Measurements from ENCODE around the gene HSPBP1.

Gene HSPBP1

GRCh38 chr19:55254625-55254977 is 25.3 kb downstream of the HSPBP1 start:
- peak; percentile 38 for DNase-seq (ENCODE audit: low spot score)

GRCh38 chr19:55253842-55254624 is 25.9 kb downstream of the HSPBP1 start:
- DNase-seq (ENCODE audit: low spot score) = peak; percentile 96

DNA sequence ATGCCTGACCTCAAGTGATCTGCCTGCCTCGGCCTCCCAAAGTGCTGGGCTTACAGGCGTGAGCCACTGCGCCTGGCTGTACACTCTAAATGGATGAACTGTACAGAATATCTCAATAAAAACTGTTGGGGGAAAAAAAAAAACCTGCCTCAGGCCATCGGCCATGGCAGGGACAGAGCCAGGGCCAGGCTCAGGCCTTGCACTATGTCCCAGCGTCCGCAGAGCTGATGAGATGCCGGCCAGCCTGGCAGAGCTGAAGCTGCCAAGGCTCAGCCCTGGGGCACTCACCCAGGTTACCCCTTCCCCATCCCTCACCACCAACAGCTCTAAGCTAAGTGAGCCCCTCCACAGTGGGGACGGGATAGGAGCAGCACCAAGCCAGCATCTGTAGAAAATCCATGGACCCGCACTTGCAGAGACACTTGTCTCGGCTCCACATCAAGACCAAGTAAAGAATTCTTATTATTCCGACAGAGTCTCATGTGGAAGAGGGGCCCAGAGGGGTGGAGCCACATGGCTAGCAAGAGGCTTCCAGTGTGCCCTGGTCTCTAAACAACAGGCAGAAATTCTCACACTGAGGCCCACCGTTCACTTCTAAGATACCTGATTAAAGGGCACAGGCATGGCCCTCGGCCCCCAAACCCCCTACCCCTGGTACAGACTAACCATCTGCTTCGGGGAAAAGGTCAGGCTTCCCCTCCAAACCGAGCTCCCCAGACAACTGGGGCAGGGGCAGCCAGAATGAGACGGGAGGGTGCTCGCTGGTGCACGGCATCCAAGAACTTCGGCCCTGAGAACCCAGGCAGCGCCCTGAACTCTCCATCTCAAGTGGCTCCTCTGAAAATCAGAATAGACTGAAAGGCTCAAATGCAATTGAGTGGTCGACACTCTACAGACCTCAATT is 26.9 kb downstream of the HSPBP1 start:
- no peak for DNase-seq (ENCODE audit: low spot score)

DNA sequence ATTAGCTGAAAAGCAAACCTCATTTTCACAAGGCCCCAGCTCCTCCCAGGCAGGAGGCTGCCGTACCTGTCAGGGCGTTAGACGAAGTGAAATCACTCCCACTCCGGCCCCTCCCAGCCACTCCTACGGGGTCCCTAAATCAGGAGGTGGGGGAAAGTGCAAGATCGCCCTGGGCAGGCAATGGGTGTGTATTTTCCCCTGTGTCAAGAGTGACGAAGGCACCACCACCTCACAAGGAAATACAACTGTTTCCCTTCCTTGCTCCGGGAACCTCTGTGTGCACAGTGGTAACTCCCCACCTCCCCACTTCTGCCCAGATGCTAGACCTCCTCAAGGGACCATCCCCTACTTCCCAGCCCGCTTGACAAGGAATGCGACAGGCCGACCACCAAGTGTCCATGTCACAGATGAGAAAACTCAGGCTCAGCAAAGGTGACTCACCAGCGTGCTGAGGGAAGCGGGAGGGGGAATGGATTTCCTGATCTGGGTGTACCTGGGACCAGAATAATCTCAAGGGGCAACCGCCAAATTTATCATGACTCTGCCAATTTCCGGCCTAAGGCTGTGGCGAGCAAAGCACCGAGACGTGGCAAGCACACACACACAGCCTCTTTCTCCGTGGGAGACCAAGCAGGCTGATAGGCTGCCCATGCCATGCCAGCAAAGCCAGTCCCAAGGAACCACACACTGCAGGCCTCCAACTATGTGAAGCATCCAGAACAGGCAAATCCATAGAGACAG is 28.4 kb downstream of the HSPBP1 start:
- no peak for DNase-seq (ENCODE audit: low spot score)

GRCh38 chr19:55250262-55251036 is 29.5 kb downstream of the HSPBP1 start:
- DNase-seq (ENCODE audit: low spot score) = no peak

DNA sequence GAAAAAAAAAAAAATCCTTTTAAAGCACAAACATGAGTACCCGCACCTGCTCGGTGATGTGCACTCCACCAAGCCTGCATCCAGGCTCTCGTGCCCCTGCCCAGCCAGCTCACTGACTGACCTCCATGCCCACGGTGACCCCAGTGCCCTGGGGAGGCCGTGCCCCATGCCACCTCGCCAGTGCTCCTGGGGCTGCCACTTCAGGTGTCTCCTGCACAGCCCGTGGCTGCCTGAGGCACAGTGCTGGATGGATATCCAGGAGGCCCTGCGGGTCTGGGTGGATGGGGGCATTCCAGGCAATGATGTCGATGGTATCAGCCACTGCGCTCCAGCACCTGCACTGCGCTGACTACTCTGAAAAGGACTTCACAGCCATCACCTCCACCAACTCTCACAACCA is 30.1 kb downstream of the HSPBP1 start:
- no peak for DNase-seq (ENCODE audit: low spot score)

GRCh38 chr19:55248704-55249103 is 31.2 kb downstream of the HSPBP1 start:
- DNase-seq (ENCODE audit: low spot score) = no peak

DNA sequence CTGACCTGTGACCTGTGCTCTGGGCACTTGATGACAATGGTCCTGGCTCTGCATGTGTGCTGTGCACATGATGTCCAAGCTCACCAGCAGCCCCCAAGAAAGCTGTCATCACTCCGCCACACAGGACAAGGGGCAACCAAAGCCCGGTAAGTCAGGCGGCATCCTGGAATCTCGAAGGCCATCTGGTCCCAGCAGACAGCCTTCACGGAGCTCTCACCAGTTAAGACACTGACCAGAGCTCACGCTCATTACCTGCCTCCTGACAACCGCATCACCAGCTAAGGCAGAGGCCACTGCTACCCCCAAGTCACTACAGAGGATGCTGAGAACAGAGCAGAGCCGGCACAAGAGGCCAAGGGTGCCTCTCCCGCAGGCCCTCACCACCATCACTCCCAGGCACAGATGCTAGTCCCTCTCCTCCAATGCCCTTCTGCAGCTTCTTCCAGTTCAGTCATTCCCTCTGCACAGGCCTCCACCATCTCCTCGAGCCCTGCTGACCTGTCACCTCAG is 31.7 kb downstream of the HSPBP1 start:
- no peak for DNase-seq (ENCODE audit: low spot score)

DNA sequence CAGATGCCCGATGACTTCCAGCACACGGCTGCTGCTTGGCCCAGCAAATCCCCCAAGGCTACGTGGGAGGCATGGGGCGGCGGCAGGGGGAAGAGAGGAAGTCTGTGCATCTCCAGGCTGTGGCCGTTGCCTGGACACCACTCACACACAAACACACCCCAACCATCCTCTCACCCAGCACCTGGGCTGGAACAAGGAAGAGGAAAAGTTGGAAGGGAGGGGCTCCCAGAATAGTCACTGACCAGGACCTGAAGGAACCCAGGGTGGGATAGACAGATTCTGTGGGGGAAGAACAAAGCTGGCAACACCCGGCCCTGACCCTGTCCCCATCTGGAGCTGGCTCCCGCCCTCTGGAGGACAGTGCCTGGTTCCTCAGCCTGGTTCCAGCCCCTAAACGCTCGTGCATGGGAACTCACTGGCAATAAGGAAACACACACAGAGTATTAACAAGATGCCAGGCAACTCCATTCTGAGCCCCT is 32.2 kb downstream of the HSPBP1 start:
- no peak for DNase-seq (ENCODE audit: low spot score)

- no peak for DNase-seq (ENCODE audit: low spot score)
Observed at GRCh38 chr19:55246462-55247451, 33.2 kb downstream of the HSPBP1 start.

GRCh38 chr19:55245236-55245904 is 34.5 kb downstream of the HSPBP1 start:
- DNase-seq (ENCODE audit: low spot score) = no peak

- no peak for DNase-seq (ENCODE audit: low spot score)
Observed at GRCh38 chr19:55244004-55244680, 35.8 kb downstream of the HSPBP1 start.

DNA sequence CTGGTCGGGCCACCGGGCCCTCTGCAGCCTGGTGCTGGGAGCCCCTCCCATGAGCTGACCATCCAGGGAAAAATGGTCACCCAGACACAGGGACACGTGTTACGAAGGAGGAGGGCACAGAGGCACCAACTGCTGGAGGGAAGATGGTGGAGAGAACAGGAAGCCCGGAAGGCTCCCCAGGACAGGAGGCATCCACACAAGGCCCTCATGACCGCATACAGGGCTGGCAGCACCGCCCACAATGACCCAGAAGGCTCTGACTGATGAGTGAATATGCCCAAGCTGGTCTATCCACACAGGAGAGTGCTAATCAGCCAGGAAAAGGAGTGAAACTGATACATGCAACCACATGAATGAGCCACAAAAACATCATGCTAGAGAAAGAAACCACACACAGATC is 37.4 kb downstream of the HSPBP1 start:
- DNase-seq (ENCODE audit: low spot score) = no peak

- no peak for DNase-seq (ENCODE audit: low spot score)
Observed at GRCh38 chr19:55241935-55242464, 37.9 kb downstream of the HSPBP1 start.

DNA sequence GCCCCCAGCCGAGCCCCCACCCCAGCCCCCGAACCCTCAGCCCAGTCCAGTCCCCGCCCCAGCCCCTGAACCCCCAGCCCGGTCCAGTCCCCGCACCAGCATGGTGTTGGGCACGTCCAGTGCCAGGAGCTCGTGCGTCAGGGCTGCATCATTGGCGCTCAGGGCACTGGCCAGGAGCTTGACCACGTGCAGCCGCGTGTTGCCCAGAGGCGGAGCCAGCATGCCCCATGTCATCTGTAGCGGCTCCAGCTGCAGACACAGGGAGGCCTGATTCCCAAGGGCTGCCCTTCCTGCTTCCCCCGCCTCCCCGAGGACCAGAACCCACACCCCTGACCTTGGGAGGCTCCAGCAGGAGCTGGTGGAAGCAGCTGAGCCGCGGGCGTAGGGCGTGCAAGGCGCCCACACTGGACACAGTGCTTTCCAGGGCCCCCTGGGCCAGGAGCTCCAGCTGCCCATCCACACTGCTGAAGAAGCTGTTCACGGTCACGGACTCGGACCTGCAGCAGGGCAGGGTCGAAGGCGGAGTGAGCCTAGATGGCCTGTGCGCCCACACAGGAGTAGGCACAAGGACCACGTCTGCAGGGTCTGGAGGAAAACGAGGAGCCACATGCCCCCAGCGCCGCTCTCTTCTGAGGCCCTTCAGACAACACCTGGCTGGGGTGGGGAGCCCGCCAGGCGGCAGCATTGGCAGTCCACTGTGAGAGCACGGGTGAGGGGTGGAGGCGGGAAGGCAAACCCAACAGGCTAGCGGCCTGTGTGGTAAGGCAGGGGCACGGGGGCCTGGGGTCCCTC is 38.6 kb downstream of the HSPBP1 start:
- DNase-seq (ENCODE audit: low spot score) = no peak

DNA sequence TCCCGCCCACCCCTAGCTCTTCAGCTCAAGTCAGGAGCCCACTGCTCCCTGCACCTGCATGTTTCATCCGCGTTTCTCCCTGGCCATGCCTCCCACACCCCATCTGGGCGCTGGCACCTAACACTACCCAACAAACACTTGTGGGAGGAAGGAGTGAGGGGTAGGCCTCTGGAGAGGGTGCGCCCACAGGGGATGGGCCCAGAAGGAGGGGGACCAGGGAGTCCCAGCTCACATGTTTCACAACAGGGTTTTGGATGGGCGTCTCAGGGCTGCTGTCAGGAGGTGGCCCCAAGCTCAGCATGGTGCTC is 39.2 kb downstream of the HSPBP1 start:
- DNase-seq (ENCODE audit: low spot score) = no peak

DNA sequence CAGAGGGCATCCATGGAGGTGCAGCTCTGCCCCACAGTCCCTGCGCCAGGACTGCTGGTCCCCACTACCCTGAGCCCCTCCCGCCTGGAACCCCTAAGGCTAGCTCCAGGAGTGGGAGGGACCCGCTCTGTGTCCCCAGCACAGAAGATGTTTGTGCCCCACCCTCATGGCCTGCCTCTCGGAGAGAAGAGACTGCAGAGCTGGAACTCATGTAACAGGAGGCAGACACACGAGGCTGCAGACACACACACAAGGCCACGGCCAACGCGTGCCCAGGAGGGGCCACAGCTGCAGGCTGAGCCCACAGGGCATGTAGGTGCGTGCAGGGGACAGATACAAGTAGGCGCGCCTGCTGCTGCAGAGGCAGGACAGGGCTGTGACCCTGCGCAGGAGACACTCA is 40.9 kb downstream of the HSPBP1 start:
- no peak for DNase-seq (ENCODE audit: low spot score)

GRCh38 chr19:55238030-55238429 is 41.9 kb downstream of the HSPBP1 start:
- DNase-seq (ENCODE audit: low spot score) = no peak
